ENCODE data around the gene ADARB1.

GRCh38 chr21:45100866-45101265 is 26.5 kb downstream of the ADARB1 start:
- TF ChIP-seq EZH2 (IDR thresholded peaks at IDR 0.05; ENCODE audit: low read length) (no peak), CTCF (optimal IDR thresholded peaks at IDR 0.05 in 1 of 3, IDR thresholded peaks at IDR 0.05 in 1 of 3, conservative IDR thresholded peaks at IDR 0.05 in 1 of 3; ENCODE audit: extremely low read depth in 1 of 3, insufficient read depth in 2 of 3, low read length in 3 of 3) (no peak)
